GM20000 (cell line): ENCODE measurements around the gene CD99.

Source experiments
- DNase-seq: peaks from one replicate; pipeline ENCODE4 v3.0.0; 2012; ENCODE audit warnings: low spot score
- CTCF ChIP-seq: IDR thresholded peaks from 2 replicates; pipeline ENCODE4 v1.5.1; 2012; ENCODE audit warnings: mild to moderate bottlenecking, control low read depth; ENCODE audit errors: extremely low read depth, missing control alignments

The CD99 gene

DNA sequence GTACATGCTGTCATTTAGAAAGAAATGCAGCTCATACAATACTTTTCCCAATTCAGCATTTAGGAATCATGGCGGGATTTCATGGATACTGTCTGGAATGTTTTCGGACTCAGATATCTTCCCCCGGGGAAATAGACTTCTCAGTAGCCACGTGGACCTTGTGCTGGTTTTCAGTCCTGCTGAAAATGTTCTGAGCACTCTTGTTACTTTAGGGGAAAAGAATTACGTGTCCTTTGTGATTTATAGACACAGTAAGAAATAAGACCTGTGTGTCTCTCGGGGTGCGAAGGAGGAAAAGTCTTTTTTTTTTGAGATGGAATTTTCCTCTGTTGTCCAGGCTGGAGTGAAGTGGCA, 3.8 kb downstream of the CD99 start:
- TF ChIP-seq CTCF: no peak
- DNase-seq: no peak

DNA sequence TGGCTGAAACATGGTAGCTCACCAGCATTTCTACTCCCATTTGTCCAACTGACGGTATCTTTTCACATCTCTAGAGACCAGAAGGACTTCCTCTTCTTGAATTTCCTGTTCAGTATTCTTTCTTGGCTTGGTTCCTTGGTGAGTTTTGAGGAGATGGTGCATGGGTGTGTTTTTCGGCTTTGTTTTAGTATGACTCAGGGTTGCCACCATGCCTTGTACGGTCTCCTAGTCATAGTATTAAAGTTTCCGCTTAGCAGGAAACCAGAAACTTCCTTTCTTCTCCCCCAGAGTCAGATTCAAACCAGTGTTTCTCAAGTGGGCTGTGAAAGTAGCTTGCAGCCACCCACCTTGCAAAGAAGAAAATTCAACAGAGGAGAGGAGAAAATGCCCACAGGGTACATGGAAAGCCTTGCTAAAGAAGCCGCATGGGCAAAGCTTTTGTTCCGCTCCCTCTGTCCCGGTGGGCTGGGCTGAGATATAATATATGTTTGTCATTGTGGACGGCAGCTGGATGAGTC, 5.7 kb downstream of the CD99 start:
- no peak for TF ChIP-seq CTCF
- DNase-seq: peak; percentile 70

GRCh38 chrX:2697306-2697705, 6.2 kb downstream of the CD99 start:
- no peak for DNase-seq
- TF ChIP-seq CTCF: no peak

GRCh38 chrX:2697741-2698299, 6.7 kb downstream of the CD99 start:
- no peak for TF ChIP-seq CTCF
- no peak for DNase-seq

DNA sequence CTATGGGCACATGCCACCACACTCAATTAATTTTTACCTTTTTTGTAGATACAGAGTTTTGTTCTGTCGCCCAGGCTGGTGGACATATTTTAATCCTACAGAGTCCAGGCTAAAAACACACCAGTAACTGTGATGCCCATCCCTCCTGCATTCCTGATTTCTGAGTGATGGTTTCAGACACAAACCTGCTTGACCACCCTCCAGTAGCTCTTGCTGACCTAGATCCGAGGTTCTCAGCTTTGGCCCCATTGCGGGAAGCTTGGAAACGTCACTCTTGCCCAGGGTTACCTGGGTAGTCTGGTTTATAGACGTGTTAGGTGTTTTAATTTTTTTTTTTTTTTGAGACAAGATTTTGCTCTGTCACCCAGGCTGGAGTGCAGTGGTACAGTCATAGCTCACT, 7.5 kb downstream of the CD99 start:
- no peak for DNase-seq
- no peak for TF ChIP-seq CTCF

GRCh38 chrX:2699959-2700358, 8.9 kb downstream of the CD99 start:
- DNase-seq: no peak
- no peak for TF ChIP-seq CTCF

GRCh38 chrX:2700405-2701320, 9.6 kb downstream of the CD99 start:
- TF ChIP-seq CTCF: no peak
- no peak for DNase-seq
